WTC11 (cell line): ENCODE data around the gene ITPRID1.

Experiments used
- ATF3 ChIP-seq: sonication (generic); formaldehyde crosslinking; conservative IDR thresholded peaks from 2 replicates; pipeline ENCODE4 v1.8.1; 2022; ENCODE audit warnings: mild to moderate bottlenecking, missing genetic modification reagents
- CREM ChIP-seq: sonication (generic); formaldehyde crosslinking; IDR thresholded peaks from 2 replicates; pipeline ENCODE4 v1.8.1; 2022; ENCODE audit warnings: mild to moderate bottlenecking, missing genetic modification reagents, moderate library complexity
- CTCF ChIP-seq: fragments of 200-600 bp; IDR thresholded peaks from 2 replicates; pipeline ENCODE4 v1.8.0; 2022; ENCODE audit warnings: antibody characterized with exemption
- ETV6 ChIP-seq: sonication (generic); formaldehyde crosslinking; IDR thresholded peaks from 2 replicates; pipeline ENCODE4 v1.8.1; 2022; ENCODE audit warnings: mild to moderate bottlenecking, missing genetic modification reagents
- MLX ChIP-seq: sonication (generic); formaldehyde crosslinking; IDR thresholded peaks from 2 replicates; pipeline ENCODE4 v1.8.1; 2023; ENCODE audit warnings: mild to moderate bottlenecking, missing genetic modification reagents, moderate library complexity
- OVOL2 ChIP-seq: fragments of 250-450 bp; sonication (Bioruptor Pico); IDR thresholded peaks from 2 replicates; pipeline ENCODE4 v1.9.0; 2021; ENCODE audit warnings: mild to moderate bottlenecking, borderline replicate concordance
- SP1 ChIP-seq: sonication (generic); formaldehyde crosslinking; conservative IDR thresholded peaks from 2 replicates; pipeline ENCODE4 v1.8.1; 2022; ENCODE audit warnings: missing genetic modification reagents
- USF1 ChIP-seq: sonication (generic); formaldehyde crosslinking; IDR thresholded peaks from 2 replicates; pipeline ENCODE4 v1.8.0; 2022; ENCODE audit warnings: mild to moderate bottlenecking, missing genetic modification reagents
- USF2 ChIP-seq: sonication (generic); formaldehyde crosslinking; IDR thresholded peaks from 2 replicates; pipeline ENCODE4 v1.8.1; 2023; ENCODE audit warnings: mild to moderate bottlenecking, missing genetic modification reagents, moderate library complexity
- ZSCAN18 ChIP-seq: fragments of 250-450 bp; sonication (Bioruptor Pico); IDR thresholded peaks from 2 replicates; pipeline ENCODE4 v2.1.2; 2022; ENCODE audit warnings: mild to moderate bottlenecking, moderate library complexity

- TF ChIP-seq CREM (no peak), OVOL2 (CRISPR knock-in tag) (no peak), ETV6 (CRISPR knock-in tag) (no peak), CTCF (no peak), ATF3 (CRISPR knock-in tag) (no peak), SP1 (CRISPR knock-in tag) (no peak), MLX (CRISPR knock-in tag) (no peak), ZSCAN18 (CRISPR knock-in tag) (no peak), USF1 (no peak), USF2 (no peak)
Observed at GRCh38 chr7:31664890-31665289, 151.0 kb downstream of the ITPRID1 start.
